ENCODE results near the gene EXOC7.
A peak's percentile ranks its signal among the peaks of the same experiment; 100 is the strongest.
"Not testable (repeated sequence)": the region's sequence is repeated elsewhere in the genome, so short reads cannot be mapped to it uniquely, and the experiment has no call there.

Gene EXOC7

GRCh38 chr17:76054112-76054476, 49.5 kb downstream of the EXOC7 start:
- Histone ChIP-seq H3K9me3 (no peaks in the 10 kb centered on the region), H4K20me1 (peaks cover 21% of the 10 kb centered on the region), H3K4me1 (no peaks in the 10 kb centered on the region), H3K36me3 (peaks cover 99% of the 10 kb centered on the region), H3K4me3 (no peak overlapping the region), H3K4me2 (no peak overlapping the region), H3K27ac (no peak overlapping the region), H3K9ac (no peak overlapping the region), H3K27me3 (no peaks in the 10 kb centered on the region)
- TF ChIP-seq Cebpa-rat (IDR thresholded peaks at IDR 0.05), result no peak

DNA sequence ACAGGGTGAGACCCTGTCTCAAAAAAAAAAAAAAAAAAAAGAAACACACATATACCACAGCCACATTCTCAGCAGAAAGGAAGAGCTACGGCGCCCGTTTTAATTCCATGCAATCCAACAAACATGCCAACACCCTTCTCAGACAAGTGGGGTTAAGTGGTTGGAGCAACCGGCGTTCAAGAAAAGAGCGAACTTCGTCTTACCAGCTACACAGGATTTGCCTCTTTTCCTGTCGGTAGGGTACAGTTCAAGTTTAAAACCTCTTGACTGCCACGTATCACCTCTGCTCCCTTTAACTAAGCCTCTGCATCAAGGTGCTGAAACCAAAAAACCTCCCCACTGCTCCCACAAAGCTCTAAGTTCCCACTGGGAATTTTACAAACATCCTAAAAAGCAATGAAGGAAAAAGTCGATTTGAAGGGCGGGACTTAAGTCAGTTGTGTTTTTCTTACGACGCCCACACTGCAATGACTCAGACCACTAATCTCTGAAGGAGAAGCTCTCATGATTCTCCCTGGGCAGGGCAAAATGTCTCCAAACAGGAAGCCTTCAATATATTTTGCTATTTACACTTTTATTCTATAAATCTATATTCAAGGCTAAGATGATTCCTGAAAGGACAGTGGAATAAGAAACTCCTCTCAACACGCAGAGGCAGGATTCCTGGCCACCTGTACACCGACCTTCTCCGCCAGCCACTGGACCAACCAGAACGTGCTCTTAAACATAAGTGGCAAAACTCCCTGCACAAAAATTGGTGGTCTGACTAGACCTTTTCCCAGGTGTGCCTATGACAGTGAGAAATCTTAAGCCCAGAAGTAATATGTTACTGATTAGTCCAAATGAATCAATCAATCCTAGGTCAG, 50.1 kb downstream of the EXOC7 start:
- no peak for TF ChIP-seq Cebpa-rat (IDR thresholded peaks at IDR 0.05)
- Histone ChIP-seq H3K9me3 (no peaks in the 10 kb centered on the region), H3K27me3 (no peaks in the 10 kb centered on the region), H3K4me3 (no peak overlapping the region), H3K36me3 (peaks cover 99% of the 10 kb centered on the region), H3K27ac (no peak overlapping the region), H3K4me2 (no peak overlapping the region), H3K4me1 (no peaks in the 10 kb centered on the region), H4K20me1 (peaks cover 27% of the 10 kb centered on the region), H3K9ac (no peak overlapping the region)

- H3K4me3 ChIP-seq, result no peak overlapping the region
- H3K27ac ChIP-seq, result no peak overlapping the region
- H3K9me3 ChIP-seq, result no peaks in the 10 kb centered on the region
- no peaks in the 10 kb centered on the region for H3K27me3 ChIP-seq
- peaks cover 99% of the 10 kb centered on the region for H3K36me3 ChIP-seq
- TF ChIP-seq Cebpa-rat (IDR thresholded peaks at IDR 0.05), result no peak
- no peaks in the 10 kb centered on the region for H3K4me1 ChIP-seq
- H3K9ac ChIP-seq, result no peak overlapping the region
- no peak overlapping the region for H3K4me2 ChIP-seq
- peaks cover 35% of the 10 kb centered on the region for H4K20me1 ChIP-seq
Measured at GRCh38 chr17:76051561-76051960, 52.0 kb downstream of the EXOC7 start.

DNA sequence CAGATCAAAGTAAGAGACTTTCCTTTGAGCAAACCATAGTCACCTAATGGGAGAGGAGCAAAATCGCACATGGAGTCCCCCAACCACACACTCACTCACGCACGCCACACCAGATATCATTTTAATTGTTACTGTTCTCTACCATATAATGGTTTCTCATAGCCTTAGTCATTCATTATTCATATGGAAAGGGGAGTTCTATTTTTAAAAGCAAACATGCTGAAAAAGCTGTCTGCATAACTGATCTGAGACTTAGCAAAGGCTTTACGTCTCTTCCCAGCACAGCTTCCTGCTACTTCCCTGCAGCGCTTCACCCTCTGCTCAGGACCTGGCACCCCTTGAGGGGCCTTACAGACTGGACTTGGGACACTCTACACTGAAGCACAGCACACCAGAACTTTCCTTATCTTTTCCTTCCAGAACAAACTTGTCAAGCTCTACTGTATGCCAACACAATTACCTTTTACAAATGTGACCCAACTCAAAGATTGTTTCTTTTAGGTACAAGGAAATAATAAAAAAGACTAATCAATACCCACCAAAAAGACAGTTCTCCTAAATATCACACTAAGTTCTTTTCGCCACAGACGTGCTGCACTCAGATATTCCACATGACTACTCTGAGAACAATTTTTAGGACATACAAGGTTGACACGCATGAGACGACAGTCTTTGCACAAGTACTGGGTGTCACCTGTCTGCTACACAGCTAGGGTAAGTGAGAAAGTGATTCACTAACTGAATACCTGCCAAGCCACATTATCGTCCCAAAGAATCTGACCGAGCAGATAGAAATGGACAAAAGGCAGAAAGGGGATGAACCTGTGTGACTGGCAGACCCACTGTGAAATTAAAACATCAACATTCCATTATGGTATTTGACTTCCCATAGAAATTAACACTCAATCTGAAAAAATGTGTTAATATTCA, 52.8 kb downstream of the EXOC7 start:
- Histone ChIP-seq H3K27me3 (no peaks in the 10 kb centered on the region), H3K4me3 (no peak overlapping the region), H3K9me3 (no peaks in the 10 kb centered on the region), H3K9ac (no peak overlapping the region), H4K20me1 (peaks cover 35% of the 10 kb centered on the region), H3K27ac (no peak overlapping the region), H3K4me1 (no peaks in the 10 kb centered on the region), H3K36me3 (peaks cover 99% of the 10 kb centered on the region), H3K4me2 (no peak overlapping the region)
- TF ChIP-seq Cebpa-rat (IDR thresholded peaks at IDR 0.05), result no peak

DNA sequence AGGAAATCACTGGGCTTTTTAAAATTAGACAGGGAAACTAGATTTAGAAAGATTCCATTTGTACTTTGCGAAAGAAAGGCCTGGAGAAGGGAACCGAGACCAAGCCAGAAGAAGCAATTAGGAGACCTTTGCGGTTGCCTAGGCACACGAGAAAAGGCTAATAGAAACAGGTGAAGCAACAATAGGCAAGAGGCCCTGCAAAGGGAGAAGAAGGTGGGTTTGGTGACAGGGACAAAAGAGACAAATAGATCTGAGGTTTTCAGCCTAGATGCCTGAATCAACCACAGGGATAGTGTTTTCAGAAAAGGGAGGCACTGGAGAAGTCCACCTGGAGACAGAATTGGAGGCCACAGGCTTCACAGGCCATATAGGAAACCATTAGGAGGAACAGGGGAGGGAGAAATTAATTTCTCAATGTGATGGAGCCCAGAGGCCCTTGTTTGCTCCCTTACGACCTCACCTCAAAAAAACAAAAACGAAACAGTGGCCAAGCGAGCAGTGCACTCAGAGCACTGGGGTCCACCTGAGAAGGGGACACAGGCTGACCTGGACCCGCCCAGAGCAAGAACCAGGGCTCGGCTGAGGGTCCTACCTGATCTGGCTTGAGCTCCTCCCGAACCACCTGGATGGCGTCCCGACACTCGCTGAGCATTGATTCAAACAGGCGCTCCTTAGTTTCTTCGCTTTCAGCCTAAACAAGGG, 53.6 kb downstream of the EXOC7 start:
- Histone ChIP-seq H3K36me3 (peaks cover 99% of the 10 kb centered on the region), H4K20me1 (peaks cover 35% of the 10 kb centered on the region)
- TF ChIP-seq Cebpa-rat (IDR thresholded peaks at IDR 0.05), result no peak

DNA sequence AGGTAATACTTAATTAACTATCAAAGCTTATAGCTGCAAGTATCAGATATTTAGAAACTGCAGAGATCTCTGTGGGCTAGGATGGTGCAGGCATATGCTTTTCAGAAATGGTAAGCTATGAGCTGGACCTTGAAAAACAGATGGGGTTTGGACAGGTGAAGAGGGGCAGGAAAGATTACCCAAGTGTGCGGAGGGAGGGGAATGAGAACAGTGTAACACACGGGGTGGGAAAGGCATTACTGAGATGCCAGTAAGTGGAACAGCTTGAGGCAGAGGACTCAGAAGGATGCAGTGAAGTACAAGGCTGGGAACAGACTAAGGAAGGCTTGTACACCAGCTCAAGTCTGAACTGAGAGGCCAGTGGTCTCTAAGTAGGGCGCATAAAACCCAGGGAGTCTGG, 54.3 kb downstream of the EXOC7 start:
- Histone ChIP-seq H3K9me3 (no peaks in the 10 kb centered on the region), H3K27ac (no peak overlapping the region), H3K4me3 (no peak overlapping the region), H3K9ac (no peak overlapping the region), H3K36me3 (peaks cover 99% of the 10 kb centered on the region), H3K4me1 (no peaks in the 10 kb centered on the region), H3K4me2 (no peak overlapping the region), H4K20me1 (peaks cover 35% of the 10 kb centered on the region), H3K27me3 (no peaks in the 10 kb centered on the region)
- TF ChIP-seq Cebpa-rat (IDR thresholded peaks at IDR 0.05), result no peak

More for the DNA sequence above, 53.6 kb downstream of the EXOC7 start:
- no peak overlapping the region for H3K4me3 ChIP-seq
- no peak overlapping the region for H3K4me2 ChIP-seq
- H3K9ac ChIP-seq, result 0 out of 2 replicates have a peak overlapping the region, but pooled peaks have one; percentile 9
- no peaks in the 10 kb centered on the region for H3K27me3 ChIP-seq
- no peaks in the 10 kb centered on the region for H3K9me3 ChIP-seq
- H3K27ac ChIP-seq, result no peak overlapping the region
- no peaks in the 10 kb centered on the region for H3K4me1 ChIP-seq

- Histone ChIP-seq H3K27me3 (no peaks in the 10 kb centered on the region), H4K20me1 (peaks cover 35% of the 10 kb centered on the region), H3K4me3 (no peak overlapping the region), H3K9me3 (no peaks in the 10 kb centered on the region), H3K9ac (no peak overlapping the region), H3K4me2 (no peak overlapping the region), H3K4me1 (no peaks in the 10 kb centered on the region), H3K36me3 (peaks cover 99% of the 10 kb centered on the region), H3K27ac (no peak overlapping the region)
- TF ChIP-seq Cebpa-rat (IDR thresholded peaks at IDR 0.05), result no peak
Measured at GRCh38 chr17:76048711-76049110, 54.9 kb downstream of the EXOC7 start.

- no peak for TF ChIP-seq Cebpa-rat (IDR thresholded peaks at IDR 0.05)
- Histone ChIP-seq H3K36me3 (peaks cover 99% of the 10 kb centered on the region), H3K4me3 (no peak overlapping the region), H3K9me3 (no peaks in the 10 kb centered on the region), H3K9ac (no peak overlapping the region), H3K27me3 (no peaks in the 10 kb centered on the region), H3K27ac (no peak overlapping the region), H3K4me1 (no peaks in the 10 kb centered on the region), H3K4me2 (no peak overlapping the region), H4K20me1 (peaks cover 35% of the 10 kb centered on the region)
Measured at GRCh38 chr17:76048025-76048605, 55.5 kb downstream of the EXOC7 start.

- H3K9ac ChIP-seq, result no peak overlapping the region
- H3K4me1 ChIP-seq, result no peaks in the 10 kb centered on the region
- H3K4me3 ChIP-seq, result no peak overlapping the region
- peaks cover 100% of the 10 kb centered on the region for H3K36me3 ChIP-seq
- H4K20me1 ChIP-seq, result peaks cover 33% of the 10 kb centered on the region
- H3K27me3 ChIP-seq, result no peaks in the 10 kb centered on the region
- H3K9me3 ChIP-seq, result no peaks in the 10 kb centered on the region
- no peak overlapping the region for H3K27ac ChIP-seq
- no peak for TF ChIP-seq Cebpa-rat (IDR thresholded peaks at IDR 0.05)
- H3K4me2 ChIP-seq, result no peak overlapping the region
Measured at GRCh38 chr17:76046064-76046463, 57.5 kb downstream of the EXOC7 start.

DNA sequence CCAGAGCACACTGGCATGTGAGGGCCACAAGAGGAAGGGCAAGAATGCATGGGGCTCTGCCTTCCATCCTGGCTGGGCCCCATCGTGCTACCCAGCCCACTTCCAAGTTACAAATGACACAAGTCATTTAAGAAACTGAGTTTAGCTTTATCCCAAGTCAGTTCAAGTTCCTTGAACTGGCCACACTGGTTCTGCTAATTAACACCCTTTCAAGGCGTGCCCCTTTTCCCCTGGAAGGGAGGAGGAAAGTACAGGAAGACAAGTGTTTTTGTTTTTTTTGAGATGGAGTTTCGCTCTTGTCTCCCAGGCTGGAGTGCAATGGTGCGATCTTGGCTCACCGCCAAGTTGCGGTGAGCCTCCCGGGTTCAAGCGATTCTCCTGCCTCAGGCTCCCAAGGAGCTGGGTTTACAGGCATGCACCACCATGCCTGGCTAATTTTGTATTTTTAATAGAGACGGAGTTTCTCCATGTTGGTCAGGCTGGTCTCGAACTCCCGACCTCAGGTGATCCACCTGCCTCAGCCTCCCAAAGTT, 59.0 kb downstream of the EXOC7 start:
- H3K9me3 ChIP-seq, H3K27me3 ChIP-seq, H3K4me2 ChIP-seq, H3K9ac ChIP-seq, H3K4me3 ChIP-seq, H3K4me1 ChIP-seq, H3K27ac ChIP-seq: not testable (repeated sequence)
- peaks cover 100% of the 10 kb centered on the region for H3K36me3 ChIP-seq
- peaks cover 18% of the 10 kb centered on the region; the same call in 1 of the 2 replicates for H4K20me1 ChIP-seq

DNA sequence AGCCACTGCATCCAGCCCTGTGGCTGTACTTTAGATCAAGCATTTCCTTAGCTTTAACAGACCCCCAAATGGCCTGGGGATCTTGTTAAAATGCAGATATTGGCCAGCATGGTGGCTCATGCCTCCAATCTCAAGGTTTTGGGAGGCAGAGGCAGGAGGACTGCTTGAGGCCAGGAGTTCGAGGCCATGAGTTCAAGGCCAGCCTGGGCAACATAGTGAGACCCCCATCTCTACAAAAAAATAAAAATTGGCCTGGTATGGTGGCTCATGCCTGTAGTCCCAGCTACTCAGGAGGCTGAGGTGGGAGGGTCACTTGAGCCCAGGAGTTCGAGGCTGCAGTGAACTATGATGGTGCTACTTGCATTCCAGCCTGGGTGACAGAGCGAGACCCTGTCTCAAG, 60.7 kb downstream of the EXOC7 start:
- H3K36me3 ChIP-seq, result peaks cover 100% of the 10 kb centered on the region
- not testable (repeated sequence) for H3K9ac ChIP-seq, H3K4me1 ChIP-seq, H3K4me2 ChIP-seq, H3K27ac ChIP-seq, H3K9me3 ChIP-seq, H3K27me3 ChIP-seq, H3K4me3 ChIP-seq, H4K20me1 ChIP-seq
